ENCODE results near the gene PGBD5.

- TF ChIP-seq CTCF (IDR thresholded peaks at IDR 0.05) = no peak
- TF ChIP-seq ZFX (IDR thresholded peaks at IDR 0.05; ENCODE audit: borderline replicate concordance) = no peak
Observed at GRCh38 chr1:230377324-230377723, 48.8 kb downstream of the PGBD5 start.

All from 22Rv1 (cell line).